ENCODE data around the gene PRRX2. TPM values are rescaled to one million over a fixed set of nuclear protein-coding genes. Genes with fewer than 3 reads are reported as not detected.
"Not testable (repeated sequence)": the region's sequence is repeated elsewhere in the genome, so short reads cannot be mapped to it uniquely, and the experiment has no call there.

The PRRX2 gene
- total RNA-seq, 1 donor from 2014 or later: 1.2 TPM

DNA sequence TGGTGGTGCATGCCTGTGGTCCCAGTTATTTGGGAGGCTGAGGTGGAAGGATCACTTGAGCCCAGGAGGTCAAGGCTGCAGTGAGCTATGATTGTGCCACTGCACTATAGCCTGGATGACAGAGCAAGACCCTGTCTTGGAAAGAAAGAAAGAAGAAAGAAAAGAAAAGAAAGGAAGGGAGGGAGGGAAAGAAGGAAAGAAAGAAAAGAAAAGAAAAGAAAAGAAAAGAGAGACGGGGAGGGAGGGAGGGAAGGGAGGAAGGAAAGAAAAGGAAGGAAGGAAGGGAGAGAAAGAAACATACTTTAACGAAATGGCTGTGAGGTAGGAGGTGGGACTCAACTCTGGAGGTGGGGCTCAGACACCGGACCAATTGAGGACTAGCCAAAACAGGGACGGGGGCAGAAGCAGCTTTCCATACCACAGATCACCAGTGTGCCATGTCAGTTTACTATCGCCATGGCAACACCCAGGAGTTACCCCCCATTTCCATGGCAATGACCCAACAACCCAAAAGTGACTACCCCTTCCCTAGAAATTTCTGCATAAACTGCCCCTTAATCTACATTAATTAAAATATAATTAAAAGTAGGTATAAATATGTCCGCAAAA, 66.1 kb downstream of the PRRX2 start:
- DNase-seq (ENCODE audit: low read depth in 2 of 2): no peak

- no peak for DNase-seq (ENCODE audit: low read depth in 2 of 2)
Observed at GRCh38 chr9:129732100-129732499, 66.7 kb downstream of the PRRX2 start.

DNA sequence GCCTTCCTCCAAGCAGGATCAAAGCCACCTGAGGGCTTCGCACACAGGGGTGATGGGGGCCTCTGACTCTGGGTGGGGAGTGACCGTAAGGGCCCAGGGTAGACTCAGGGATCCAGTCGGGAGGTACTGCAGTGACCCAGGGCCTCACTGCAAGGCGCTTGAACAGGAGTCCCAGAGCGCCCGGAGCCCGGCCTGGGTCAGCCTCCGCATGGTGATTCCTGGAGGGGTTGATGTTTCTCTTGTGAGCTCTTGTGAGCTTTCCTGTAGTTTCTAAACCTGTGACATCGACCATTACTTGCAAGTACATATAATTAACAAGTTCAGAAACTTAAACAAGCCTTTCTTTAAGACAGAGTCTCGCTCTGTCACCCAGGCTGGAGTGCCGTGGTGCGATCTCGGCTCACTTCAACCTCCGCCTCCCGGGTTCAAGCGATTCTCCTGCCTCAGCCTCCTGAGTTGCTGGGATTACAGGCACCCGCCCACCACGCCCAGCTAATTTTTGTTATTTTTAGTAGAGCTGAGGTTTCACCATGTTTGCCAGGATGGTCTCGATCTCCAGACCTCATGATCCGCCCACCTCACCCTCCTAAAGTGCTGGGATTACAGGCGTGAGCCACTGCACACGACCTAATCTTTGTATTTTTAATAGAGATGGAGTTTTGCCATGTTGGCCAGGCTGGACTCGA, 67.6 kb downstream of the PRRX2 start:
- no peak for DNase-seq (ENCODE audit: low read depth in 2 of 2)

- no peak for DNase-seq (ENCODE audit: low read depth in 2 of 2)
Observed at GRCh38 chr9:129733632-129733953, 68.1 kb downstream of the PRRX2 start.

DNA sequence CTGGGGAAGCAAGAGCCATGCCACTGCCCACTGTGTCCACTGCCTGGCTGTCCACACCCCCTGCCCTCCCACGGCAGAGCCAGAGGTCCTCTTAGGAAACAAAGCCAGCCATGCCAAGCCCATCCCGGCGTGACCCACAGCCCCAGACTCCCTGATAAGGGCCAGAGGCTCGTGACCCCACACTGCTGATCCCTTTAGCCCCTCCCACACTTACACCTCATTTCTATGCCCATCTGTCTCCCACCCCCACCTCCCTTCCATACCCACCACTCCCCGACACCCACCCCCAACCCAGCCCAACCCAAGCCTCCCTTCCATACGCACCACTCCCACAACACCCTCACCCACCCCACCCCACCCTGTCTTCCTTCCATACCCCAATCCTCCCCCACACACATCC, 70.1 kb downstream of the PRRX2 start:
- DNase-seq (ENCODE audit: low read depth in 2 of 2): no peak

GRCh38 chr9:129736334-129736733, 70.9 kb downstream of the PRRX2 start:
- DNase-seq (ENCODE audit: low read depth in 2 of 2): no peak

DNA sequence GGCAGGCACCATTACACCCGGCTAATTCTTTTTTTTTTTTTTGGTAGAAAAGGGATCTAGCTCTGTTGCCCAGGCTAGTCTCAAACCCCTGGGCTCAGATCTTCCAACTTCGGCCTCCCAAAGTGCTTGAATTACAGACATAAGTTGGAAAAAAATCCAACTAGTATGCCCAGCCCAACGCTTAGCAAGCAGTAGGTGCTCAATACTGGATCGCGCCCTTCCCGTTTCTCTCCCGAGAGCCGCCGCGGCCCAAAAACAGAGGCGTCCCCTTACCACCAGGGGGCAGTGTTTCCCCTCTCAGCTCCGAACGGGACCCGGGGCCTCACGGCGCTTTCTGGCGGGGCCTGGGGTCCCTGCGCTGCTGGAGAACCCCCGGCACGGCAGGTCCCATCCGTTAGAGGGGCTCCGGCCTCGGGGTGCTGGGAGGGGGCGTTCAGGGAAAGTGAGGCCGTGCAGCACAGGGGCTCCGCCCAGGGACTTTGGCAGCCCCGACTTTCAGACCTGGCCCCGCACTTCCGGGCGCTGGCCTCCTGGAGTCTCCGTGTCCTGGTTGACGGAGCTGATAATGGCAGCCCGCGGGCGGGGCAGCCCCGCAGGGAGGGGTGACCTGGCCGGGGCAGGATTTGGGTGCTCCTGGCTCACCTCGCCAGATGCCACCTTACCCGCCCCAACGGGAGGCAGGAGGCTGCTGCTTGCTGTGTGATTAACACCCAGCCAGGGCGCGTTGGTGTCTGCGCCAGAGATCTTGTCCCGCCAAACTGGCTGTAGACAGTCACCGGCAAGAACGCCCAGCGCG, 72.2 kb downstream of the PRRX2 start:
- peak; percentile 25 to 57 for DNase-seq (ENCODE audit: low read depth in 2 of 2)

DNA sequence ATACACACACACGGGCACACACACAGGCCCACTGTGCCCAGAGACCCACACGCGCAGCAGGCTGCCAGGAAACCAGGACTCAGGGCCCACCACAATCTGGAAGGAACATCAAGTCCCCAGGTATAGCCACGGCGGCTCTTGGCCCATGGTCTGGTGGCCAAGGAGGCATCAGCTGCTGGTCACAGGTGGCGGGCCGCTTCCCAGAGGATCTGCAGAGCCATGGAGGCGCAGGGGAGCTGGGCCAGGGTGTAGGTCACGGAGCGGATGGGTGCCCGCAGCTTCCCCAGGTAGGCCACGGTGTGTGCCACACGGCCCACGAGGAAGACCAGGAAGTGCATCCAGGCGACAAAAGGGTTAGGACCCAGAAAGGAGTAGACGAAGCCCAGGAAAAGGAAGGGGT, 74.0 kb downstream of the PRRX2 start:
- no peak for DNase-seq (ENCODE audit: low read depth in 2 of 2)

GRCh38 chr9:129740174-129740573, 74.7 kb downstream of the PRRX2 start:
- DNase-seq (ENCODE audit: low read depth in 2 of 2): no peak

DNA sequence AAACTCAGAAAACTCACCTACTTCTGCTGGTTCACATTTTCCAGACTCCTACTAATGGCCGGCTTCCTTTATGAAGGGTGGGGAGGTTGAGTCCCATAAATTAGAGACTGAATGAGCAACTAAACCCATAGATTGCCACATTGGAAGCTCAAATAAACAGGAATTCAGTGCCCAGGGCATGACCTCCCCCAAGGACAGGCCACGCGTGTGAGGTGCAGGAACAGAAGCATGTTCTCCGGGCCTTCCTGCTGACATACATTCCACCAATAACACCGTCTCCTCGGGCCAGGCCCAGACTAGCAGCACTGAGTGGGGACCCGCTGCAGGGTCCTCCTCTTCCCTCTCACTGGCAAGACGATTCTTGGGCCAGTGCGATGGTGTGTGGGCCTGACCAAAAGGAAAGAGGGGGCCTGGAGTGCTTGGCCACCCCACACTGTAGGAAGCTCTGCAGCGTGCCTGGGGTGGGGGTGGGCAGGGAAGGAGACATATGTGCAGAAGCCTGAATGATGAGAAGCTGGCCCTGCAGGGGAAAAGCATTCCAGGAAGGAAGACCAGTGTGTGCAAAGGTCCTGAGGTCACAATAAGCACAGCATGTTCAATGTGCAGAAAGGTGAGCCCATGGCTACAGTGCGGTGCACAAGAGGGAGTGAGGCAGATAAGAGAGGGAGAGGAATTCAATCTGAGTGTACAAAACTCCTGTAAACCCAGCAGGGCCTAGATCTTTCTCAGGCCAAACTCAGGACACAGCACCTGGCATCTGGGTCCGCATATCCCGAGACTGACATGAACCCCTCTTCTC, 75.4 kb downstream of the PRRX2 start:
- DNase-seq (ENCODE audit: low read depth in 2 of 2): no peak

GRCh38 chr9:129745200-129745599, 79.8 kb downstream of the PRRX2 start:
- no peak for DNase-seq (ENCODE audit: low read depth in 2 of 2)

GRCh38 chr9:129746092-129746777, 80.8 kb downstream of the PRRX2 start:
- DNase-seq (ENCODE audit: low read depth in 2 of 2): no peak

- DNase-seq (ENCODE audit: low read depth in 2 of 2): no peak
Observed at GRCh38 chr9:129748249-129748648, 82.8 kb downstream of the PRRX2 start.

- DNase-seq (ENCODE audit: low read depth in 2 of 2): not testable (repeated sequence)
Observed at GRCh38 chr9:129749052-129749451, 83.6 kb downstream of the PRRX2 start.

GRCh38 chr9:129749575-129749974, 84.1 kb downstream of the PRRX2 start:
- no peak for DNase-seq (ENCODE audit: low read depth in 2 of 2)

- no peak for DNase-seq (ENCODE audit: low read depth in 2 of 2)
Observed at GRCh38 chr9:129750013-129750638, 84.7 kb downstream of the PRRX2 start.

DNA sequence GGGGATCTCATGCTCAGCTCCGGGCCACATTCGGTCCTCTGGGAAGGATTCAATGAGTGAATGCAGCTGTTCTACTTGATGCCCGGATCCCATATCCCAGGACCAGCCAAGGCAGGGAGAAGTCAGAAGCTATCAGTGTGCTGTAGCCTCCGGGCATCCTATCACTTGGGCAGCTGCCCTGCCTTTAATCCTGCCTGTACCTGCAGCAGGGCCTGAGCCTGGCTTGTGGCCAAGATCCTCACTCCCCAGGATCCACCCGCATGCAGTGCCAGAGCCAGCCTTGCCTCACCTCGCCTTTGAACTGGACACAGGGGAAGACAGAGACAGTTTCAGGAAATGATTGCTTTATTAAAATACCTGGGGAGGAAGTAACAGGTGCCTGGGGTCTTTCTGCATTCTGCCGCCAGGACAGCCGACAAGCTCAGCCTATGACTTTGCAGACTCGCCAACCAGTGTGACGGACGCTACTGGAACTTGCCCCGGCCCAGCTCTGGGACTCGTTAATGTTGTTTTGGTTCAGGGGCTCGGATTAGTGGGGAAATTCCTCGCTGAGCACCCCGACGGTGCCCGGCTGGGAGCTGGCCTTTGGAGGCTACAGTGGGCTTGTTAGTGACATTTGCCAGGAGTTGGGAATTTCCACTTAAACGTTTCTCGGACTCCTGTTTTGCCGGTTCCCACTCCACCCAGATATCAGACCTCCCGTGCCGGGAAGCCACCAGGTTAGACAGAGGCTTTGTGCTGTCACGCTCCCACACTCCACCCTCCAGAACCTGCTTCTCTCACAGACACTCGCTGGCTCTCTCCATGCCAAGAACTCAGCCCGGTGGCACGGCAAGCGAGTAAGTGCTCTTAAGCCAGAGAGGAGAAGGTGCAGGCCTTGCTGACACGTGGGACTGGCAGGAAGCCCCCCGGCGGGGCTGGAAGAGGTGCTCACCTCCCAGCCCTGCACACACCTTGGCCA, 86.7 kb downstream of the PRRX2 start:
- DNase-seq (ENCODE audit: low read depth in 2 of 2): no peak

- peak; percentile 18 to 60 for DNase-seq (ENCODE audit: low read depth in 2 of 2)
Observed at GRCh38 chr9:129752900-129753729, 87.7 kb downstream of the PRRX2 start, which contains the start of gene PTGES. Gene PTGES (minus strand): TSS chr9:129753042. CDS start chr9:129753012, 30 bp downstream.

DNA sequence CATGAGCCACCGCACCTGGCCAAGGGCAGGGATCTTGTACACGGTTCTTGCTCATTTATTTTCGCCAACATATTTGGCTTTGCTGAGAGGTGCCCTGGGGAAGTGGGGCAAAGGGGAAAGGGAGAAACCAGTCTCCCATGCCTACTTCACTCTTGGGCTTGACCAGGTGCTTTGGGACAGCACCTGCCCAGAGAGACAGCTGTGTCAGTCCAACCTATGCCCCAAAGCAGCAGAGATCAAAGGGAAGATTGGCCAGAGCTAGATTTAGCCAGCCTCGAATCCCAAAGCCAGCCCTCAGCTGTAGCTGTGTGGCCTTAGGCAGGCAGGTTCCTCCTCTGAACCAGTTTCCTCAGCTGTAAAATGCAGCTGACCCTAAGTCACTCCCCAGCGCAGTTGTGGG, 89.7 kb downstream of the PRRX2 start:
- no peak for DNase-seq (ENCODE audit: low read depth in 2 of 2)
